Raji (cell line): ENCODE data around the gene EXOSC5.

Source experiments
- POLR2A ChIP-seq: IDR thresholded peaks from 2 replicates; pipeline ENCODE4 v1.6.1; 2011; ENCODE audit warnings: low read depth, low read length, control low read depth; ENCODE audit not compliant: insufficient read depth

The EXOSC5 gene

GRCh38 chr19:41399091-41399490 lies 1.9 kb upstream of the EXOSC5 start:
- TF ChIP-seq POLR2A: no peak

- no peak for TF ChIP-seq POLR2A
These were observed 1.4 kb upstream of the EXOSC5 start for GRCh38 chr19:41398598-41398997.

GRCh38 chr19:41398050-41398418 lies 875 bp upstream of the EXOSC5 start:
- no peak for TF ChIP-seq POLR2A

- no peak for TF ChIP-seq POLR2A
These were observed 1.8 kb downstream of the EXOSC5 start for GRCh38 chr19:41395355-41395754.

GRCh38 chr19:41392775-41393174 lies 4.4 kb downstream of the EXOSC5 start:
- TF ChIP-seq POLR2A: no peak

- no peak for TF ChIP-seq POLR2A
These were observed 5.5 kb downstream of the EXOSC5 start for GRCh38 chr19:41391618-41392017.

- no peak for TF ChIP-seq POLR2A
These were observed 10.7 kb downstream of the EXOSC5 start for GRCh38 chr19:41386442-41386841.

- TF ChIP-seq POLR2A: no peak
These were observed 12.8 kb downstream of the EXOSC5 start for GRCh38 chr19:41384351-41384750.

- no peak for TF ChIP-seq POLR2A
These were observed 19.0 kb downstream of the EXOSC5 start for GRCh38 chr19:41377977-41378709.

GRCh38 chr19:41376998-41377365 lies 20.2 kb downstream of the EXOSC5 start:
- no peak for TF ChIP-seq POLR2A

- TF ChIP-seq POLR2A: no peak
These were observed 20.7 kb downstream of the EXOSC5 start, which contains the start of gene TMEM91 for GRCh38 chr19:41376241-41376997. Gene TMEM91 (plus strand): TSS chr19:41376533. CDS start chr19:41378310, 1,777 bp downstream.

GRCh38 chr19:41373993-41374392 lies 23.2 kb downstream of the EXOSC5 start:
- TF ChIP-seq POLR2A: no peak

- no peak for TF ChIP-seq POLR2A
These were observed 24.7 kb downstream of the EXOSC5 start for GRCh38 chr19:41372501-41372900.

GRCh38 chr19:41371541-41371940 lies 25.6 kb downstream of the EXOSC5 start:
- TF ChIP-seq POLR2A: no peak

GRCh38 chr19:41369769-41370168 lies 27.4 kb downstream of the EXOSC5 start:
- TF ChIP-seq POLR2A: no peak

GRCh38 chr19:41367848-41368301 lies 29.3 kb downstream of the EXOSC5 start:
- TF ChIP-seq POLR2A: no peak
